SKM-1 (cell line): Measurements from ENCODE around the gene BNIPL.

ENCODE experiments used
- DNase-seq: peaks from one replicate; lab custom pipeline; 2025; ENCODE audit not compliant: unreplicated experiment; lab: John Stamatoyannopoulos, UW

Gene BNIPL, protein sequence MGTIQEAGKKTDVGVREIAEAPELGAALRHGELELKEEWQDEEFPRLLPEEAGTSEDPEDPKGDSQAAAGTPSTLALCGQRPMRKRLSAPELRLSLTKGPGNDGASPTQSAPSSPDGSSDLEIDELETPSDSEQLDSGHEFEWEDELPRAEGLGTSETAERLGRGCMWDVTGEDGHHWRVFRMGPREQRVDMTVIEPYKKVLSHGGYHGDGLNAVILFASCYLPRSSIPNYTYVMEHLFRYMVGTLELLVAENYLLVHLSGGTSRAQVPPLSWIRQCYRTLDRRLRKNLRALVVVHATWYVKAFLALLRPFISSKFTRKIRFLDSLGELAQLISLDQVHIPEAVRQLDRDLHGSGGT

DNA sequence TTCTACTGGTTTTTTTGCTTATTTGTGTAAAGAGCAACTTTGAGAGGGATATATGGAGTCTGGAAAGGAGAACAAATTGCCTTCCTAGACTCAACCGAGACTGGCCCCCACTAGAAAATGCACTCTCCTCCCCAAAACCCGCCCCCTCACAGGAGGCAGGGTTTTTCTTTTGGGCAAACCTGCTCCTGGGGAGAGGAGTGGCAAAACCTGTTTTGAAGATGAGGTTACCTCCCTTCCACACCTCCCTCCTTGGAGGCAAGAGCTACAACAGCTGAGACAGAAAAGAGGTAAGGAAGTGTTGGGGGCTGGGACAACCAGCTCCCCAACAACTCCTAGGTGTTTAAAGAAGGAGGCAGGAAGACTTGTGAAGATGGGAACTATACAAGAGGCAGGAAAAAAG is at the start of gene BNIPL:
TSS of gene BNIPL (plus strand) at position 231 of the 400 bp plus-strand sequence. CDS start at position 371, 140 bp downstream.
- no peak for DNase-seq

DNA sequence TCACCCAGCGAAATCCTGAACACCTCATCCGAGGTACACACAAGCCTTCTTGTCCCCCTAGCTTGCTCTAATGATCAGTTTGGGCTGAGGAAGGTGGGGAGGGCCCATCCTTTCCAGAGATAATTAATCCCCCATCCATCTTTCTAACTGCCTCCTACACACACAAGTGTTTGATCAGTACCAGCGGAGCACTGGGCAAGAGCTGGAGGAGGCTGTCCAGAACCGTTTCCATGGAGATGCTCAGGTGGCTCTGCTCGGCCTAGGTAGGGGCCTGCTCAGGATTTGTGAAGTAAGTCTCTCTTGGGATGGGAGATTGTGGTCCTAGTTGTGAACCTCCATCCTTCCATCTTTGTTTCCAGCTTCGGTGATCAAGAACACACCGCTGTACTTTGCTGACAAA is 48.5 kb upstream of the BNIPL start:
- no peak for DNase-seq

DNA sequence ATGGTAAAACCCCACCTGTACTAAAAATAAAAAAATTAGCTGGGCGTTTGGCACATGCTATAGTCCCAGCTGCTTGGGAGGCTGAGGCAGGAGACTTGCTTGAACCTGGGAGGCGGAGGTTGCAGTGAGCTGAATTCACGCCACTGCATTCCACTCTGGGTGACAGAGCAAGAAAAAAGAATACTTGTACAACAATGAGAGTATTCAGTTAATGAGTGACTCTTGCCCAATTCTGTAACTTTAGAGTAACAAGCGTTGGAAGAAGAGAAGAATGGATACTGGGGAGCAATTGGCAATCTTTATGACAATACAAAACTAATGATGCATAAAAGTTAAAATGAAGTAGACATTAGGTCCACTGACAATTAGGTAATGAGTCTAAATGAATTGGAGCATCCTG is 43.8 kb upstream of the BNIPL start:
- DNase-seq = no peak

DNA sequence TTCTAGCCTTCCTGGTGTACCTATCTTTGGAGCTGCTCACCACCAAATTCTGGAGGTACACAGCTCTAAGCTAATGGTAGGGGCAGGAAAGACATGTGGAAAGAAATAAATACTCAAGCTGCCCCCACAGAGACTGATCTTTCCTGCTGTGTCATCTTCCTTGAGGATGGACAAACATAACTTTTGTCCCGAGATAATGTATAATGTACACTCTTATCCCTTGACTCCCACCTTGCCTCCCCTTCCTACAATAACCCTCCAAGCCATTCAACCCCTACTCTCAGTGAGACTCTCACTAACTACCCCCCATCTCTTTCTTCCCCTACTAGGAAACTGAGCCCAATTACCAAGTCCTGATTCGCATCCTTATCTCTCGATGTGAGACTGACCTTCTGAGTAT is 42.1 kb upstream of the BNIPL start:
- DNase-seq = no peak

DNA sequence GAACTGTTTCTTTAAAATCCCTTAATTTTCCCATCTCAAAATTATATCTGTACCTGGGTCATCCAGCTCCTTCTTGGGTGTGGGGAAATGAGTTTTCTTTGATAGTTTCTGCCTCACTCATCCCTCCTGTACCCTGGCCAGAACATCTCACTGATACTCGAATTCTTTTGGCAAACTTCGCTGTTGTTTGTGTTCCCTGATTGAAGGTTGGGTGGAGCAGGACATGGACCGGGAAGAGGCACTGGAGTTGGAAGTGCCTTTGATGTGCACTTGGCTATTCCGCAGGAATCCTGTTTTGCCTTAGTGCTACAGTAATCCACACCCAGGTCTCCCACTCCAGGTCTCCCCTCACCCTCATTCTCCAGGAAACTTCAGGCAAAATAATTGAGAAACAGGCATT is 40.9 kb upstream of the BNIPL start:
- no peak for DNase-seq

DNA sequence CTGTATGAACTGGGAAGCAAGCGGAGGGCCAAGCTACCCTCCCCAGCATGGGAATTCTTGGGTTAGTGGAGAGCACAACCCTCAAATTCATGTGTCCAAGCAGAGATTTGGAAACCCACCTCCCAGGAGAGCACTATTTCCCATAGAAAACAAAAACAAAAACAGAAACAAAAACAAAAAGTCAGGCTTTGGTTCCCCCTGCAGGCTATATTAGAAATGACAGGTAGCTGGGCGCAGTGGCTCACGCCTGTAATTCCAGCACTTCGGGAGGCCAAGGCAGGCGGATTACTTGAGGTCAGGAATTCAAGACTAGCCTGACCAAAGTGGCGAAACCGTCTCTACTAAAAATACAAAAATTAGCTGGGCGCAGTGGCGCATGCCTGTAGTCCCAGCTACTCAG is 40.5 kb upstream of the BNIPL start:
- no peak for DNase-seq

DNA sequence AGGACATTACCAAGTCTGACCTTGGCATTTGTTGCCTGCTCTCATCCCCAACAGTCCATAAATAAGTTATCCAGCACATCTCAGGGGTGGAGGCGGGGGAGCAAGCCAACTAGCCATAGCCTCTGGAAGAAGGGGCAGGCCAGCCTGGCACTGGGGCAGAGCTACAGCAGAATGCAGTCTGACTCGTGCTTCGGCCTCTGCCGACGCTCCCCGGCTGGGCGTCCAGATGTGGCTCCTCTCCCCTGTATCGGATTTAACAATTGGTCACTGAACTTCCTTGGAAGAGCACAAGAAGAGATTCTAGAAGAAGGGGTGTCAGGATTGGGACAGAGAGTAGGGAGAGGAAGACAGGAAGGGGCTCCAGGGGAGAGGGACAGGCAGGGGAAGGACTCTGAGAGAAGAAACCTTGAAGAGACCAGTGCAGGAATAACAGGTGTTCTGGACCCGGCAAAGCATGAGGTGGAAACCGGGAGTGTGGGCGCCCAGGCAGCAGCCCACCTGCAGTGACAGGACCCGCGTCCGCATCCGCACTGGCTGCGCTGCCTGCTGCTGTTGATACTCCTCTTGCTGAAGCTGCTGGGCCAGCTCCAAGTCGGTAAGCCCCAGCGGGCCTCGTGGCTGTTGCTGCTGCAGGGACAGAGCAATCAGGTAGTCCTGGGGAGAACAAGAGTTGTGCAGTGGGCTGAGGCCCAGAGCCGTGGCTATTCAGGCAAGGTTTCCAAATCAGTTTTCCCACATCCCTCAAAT is 39.1 kb upstream of the BNIPL start:
- no peak for DNase-seq

DNA sequence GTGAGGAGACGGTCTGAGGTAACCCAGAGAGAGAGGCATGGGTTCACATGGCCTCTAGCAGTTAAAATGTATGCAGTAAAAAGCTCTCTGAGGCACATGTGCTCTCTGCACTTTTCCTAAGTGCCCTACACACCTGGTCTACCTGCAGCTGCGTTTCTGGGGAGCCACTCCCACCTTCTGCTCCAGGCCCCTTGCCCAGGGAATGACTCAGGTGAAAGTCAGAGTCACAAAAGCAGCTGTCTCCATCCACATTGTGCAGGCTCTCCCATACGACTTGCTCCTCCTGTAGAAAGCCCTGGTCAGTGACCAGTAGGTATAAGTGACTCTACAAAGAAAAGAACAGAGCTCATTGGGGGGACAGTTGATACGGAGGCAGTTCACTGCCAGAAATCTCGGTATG is 38.4 kb upstream of the BNIPL start:
- no peak for DNase-seq

DNA sequence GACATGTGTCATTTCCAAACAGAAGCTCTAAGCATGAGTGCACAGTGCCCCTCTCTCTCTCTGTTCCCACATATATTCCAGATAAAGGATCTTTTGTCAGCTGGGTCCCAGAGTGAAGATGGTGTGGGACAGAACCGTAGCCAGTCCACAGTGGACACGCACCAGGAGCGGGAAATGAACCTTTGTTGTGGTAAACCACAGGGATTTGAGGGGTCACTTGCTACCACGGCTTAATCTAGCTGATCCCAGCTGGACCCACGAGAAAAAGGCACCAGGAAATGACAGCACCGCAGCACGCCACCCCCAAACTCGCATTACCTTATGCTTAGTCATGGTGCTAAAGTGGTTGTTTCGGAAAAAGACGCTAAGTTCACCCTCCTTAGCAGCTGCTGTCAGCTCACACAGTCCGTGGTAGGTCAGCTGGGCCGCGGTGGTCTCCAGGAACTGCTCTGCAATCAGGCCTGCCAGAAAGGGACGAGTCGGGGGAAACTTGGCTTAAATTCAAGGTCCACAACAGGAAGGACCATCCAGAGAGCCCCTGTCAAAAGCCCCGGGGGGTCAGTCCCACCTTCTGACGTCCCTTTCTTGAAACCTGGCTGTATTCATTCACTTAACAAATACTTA is 37.2 kb upstream of the BNIPL start:
- no peak for DNase-seq

DNA sequence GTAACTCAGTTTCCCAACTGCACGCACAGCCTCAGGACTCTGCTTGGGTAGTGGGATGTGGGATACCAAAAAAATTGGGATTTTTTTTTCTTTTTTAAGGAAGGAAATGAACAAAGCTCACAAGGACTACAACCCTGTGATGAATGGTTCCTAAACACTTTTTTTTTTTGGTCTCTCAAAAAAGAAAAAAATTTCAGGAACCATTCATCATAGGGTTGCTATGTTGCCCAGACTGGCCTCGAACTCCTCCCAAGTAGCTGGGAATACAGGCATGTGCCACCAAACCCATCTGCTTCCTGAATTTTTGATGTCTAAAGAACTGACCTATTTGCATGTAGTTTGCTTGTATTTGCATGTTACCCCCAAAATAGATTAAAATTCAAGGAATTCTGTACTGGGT is 36.5 kb upstream of the BNIPL start:
- DNase-seq = no peak

DNA sequence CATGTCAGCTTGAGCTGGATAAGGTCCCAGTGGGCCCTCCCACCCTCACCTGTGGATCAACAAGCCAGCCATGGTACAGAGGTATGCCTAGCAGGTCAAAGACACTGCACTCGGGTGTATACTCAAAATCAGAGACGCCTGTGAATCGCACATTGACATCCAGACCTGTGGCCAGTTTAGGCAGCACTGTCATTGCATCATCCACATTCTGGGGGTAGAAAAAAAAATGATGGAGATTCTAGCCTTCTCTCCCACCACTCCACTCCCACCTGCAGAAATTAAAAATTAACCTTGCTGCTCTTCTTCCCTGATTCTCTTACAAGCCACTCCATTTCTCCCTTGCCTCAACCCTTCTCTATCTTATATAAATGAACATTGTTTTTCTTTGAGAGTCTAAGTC is 36.0 kb upstream of the BNIPL start:
- DNase-seq = no peak

DNA sequence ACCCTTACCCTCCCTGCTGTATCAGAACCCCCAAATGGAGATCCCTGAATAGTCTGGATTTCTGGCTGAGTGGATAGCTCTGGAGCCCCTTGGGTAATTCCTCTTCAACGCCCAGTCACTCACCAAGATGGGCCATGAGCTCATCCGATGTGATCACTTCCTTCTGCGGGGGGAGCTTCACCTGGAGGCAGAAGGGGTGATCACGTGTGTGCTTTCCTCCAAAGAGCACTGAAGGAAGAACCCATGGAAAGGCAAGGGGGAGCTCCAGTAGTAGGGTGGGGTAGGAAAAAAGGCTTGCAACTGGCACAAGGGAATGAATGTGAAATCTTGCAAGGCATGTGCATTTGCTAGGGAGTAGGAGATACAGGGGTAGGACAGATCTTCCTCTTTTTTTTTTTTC is 34.8 kb upstream of the BNIPL start:
- DNase-seq = peak; percentile 82

DNA sequence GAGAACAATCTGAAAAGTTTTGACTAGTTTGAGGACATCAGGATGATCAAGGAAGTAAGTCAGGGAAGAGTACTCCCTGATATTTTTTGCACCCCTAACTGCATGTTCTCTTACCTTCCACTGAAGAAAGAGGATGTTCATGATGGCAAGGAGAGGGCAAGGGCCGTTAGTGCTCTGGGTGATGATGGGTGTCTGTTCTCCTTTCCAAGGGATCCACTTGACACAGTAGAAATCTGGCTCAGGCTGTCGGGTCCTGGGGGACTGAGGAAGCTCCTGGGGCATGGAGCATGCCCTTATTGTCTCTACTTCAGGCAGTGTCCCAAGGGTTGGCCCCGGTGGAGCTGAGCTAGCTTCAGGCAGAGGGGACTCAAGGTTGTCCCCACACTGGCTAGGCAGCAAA is 34.3 kb upstream of the BNIPL start:
- DNase-seq = peak; percentile 68

DNA sequence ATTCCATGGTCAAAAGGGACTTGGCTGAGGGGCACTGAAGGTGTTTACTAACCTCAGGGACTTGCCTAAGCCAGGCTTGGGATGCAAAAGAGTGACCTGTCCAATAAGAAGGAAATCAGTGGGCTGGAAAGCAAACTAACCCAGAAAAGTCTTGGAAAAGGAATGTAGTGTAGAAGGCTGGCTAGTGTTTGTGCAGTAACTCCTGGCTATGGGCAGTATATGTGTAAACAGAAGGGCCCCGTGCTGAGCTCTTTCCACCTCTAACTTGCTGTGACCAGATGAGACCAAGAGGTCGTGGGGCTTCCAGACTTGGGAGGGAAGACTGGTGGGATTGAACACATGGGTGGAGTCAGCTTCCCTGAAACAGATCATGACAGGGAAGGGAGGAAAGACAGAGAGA is 33.8 kb upstream of the BNIPL start:
- no peak for DNase-seq

DNA sequence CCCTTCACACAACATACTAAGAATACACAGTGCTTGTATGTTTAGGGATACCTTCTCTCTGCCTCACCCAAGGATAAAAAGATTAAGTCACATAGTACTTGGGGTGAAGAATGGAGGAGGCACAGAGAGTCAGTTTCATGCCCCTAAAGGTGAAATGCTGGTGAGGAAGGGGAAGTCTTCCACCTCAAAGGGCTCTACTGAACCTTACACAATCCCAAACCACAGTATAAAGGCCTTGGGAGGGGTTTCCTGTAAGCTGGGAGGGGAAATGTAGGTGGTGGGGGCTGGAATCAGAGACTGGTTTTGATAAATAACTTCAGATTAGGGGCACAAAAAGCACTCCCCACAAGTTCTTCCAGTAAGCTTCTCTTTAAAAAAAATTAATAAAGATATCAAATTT is 33.2 kb upstream of the BNIPL start:
- peak; percentile 92 for DNase-seq

DNA sequence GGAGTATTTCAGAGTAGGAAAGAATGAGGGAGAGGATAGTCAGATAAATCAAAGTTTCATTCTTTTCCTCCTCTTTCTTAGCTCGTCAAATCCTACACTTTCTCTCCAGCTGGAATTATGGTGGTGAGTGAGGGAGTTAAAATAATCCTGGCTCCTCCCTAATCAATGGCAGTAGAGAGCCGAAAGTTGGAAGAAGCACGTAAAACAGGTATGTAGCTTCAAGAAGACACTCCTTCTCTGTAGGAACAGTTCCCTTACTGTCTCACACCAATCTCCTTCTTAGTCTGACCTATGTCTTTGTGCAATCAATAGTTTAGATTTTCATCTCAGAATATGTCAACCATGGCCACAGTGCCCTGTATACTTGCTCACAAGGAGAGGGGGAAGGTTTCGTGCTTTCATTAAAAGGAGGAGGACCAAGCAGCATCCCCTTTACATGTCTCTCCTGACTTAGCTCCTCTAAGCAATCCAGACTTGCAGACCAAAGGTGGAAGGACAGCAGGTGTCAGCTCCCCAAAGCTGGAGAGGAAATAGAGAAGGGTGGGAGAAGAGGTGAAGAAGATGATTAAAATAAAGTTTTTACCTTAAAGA is 30.6 kb upstream of the BNIPL start:
- no peak for DNase-seq

DNA sequence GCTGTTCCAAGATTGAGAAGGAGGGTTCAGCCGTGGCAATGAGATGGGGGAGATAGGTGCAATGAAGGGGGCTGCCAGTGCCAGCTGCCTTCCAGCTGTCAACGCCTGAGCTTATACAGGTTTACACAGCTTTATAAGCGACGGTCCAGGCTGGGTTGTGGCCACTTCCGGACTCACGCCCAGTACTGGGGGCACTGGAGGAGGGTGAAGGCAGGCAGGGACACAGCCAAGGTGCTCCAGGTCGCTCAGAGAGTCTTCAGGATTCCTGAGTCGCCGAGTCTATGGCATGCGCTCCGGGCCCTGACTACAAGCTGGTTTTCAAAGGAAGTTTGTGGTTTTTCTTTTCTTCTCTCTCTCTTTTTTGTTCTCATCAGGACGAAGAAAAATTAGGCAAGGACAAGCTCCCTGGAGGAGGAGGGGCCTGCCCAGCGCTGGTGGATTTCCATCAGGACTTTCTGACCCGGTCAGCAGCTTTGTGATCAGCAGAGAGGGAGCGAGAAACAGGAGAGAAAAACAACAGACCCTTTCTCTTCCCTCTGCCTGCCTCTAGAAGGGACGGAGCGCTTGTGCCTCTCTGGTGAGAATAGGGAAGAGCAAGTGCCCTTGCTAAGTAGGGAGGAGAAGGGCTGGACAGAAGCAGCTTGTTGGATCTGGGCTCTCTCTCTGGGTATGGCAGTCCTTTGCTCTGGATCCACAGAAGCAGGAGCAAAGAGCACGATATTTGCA is 29.9 kb upstream of the BNIPL start, which contains the start of gene MINDY1:
TSS of gene MINDY1 (minus strand) at position 576 of the 726 bp plus-strand sequence. CDS start 4,285 bp downstream, outside the sequence.
- peak; percentile 93 for DNase-seq

DNA sequence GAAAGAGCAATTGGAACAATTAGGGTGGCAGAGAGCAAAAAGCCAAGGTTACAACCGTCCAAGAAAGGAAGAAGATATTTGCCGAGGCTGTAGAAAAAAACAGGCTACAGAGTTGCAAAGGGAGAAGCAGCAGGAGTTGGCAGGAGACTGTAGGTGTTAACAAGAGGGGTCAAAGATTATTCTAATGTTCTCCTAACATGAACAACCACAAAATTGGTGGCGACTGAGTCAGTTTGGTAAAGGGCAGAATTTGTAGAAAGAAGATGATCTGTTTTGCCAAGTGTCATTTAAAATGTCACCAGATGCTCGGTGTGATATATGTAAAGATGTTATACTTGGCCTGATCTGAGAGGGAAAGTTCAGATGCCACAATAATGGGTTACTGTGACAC is 28.5 kb upstream of the BNIPL start:
- no peak for DNase-seq

DNA sequence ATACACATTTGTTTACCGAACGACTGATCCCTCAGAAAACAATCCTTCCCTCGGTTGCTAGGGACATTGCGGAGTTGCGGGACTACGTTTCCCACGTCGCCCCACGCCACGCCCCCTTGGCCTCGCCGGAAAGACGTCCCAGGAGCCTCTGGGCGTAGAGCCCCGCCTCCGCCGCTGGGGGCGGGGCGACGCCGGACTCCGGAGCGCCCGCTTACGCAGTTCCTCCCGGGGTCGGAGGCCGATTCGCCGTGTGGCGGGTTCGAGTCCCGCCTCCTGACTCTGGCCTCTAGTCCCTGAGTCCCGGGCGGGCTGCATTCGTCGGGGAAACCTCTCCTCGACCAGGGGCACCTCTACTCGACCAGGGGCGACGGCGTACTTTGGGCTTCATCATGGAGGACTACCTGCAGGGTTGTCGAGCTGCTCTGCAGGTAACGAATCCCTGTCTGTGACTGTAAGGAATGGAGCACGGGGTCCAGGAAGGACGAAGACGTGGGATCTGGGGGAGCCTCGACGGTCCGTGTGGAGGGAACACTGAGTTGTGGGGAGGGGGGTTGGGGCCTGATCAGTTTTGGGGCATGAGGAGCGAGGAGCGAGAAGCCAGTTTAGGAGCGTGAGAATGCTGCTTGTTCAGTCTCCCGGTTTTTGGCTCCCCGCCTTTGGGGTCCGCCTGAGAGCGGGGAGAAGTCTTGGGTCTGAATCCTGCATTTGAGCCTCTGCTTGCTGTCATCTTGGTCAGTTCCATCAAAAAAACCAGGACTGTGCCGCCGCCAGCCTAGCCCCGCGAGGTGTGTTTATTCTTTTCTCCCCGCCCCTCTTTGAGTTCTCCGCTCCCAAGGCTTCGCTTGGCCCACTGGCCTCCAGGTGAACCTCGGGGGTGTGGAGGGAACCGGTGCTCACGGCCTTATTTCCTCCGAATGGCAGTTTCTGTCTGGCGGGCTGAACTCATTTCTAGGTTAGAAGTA is 27.9 kb upstream of the BNIPL start, which contains the start of gene PRUNE1:
TSS of gene PRUNE1 (plus strand) at position 206 of the 962 bp plus-strand sequence. CDS start at position 390, 184 bp downstream.
- DNase-seq = peak; percentile 97

DNA sequence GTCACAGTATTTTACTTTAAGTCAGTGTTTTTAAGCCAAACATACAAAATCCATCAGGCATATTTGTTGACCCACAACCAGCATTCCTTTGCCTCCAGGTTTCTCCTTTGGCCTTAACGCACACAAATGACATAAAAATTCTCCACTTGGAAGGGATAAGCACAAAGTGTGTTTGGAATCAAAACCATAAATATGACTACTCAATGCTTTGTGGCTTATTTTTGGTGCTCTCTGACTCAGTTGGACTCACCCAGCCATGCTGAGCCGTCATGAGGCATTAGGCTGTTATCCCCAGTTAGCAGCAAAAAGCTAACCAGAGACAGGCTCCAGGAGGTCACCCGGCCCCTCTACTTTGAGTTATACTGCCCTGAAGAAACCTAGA is 27.2 kb upstream of the BNIPL start:
- no peak for DNase-seq
